ENCODE results near the gene C12orf42.

Gene C12orf42

GRCh38 chr12:103273645-103274044 lies 222.1 kb downstream of the C12orf42 start:
- H3K4me1 ChIP-seq = no peaks in the 10 kb centered on the region
- no peaks in the 10 kb centered on the region for H3K9me3 ChIP-seq
- DNase-seq = no peak
- no peak overlapping the region for H3K4me3 ChIP-seq
- H3K27ac ChIP-seq = no peak overlapping the region
- H3K27me3 ChIP-seq = no peaks in the 10 kb centered on the region
- intact Hi-C loops (cut with DNase I; ENCODE audit: low total_unique reads) = no loop called here
- H3K36me3 ChIP-seq = no peaks in the 10 kb centered on the region
- no peak for TF ChIP-seq CTCF (IDR thresholded peaks at IDR 0.05)

GRCh38 chr12:103272949-103273348 lies 222.8 kb downstream of the C12orf42 start:
- Histone ChIP-seq H3K9me3 (no peaks in the 10 kb centered on the region), H3K27me3 (no peaks in the 10 kb centered on the region), H3K4me3 (no peak overlapping the region), H3K27ac (no peak overlapping the region), H3K36me3 (no peaks in the 10 kb centered on the region), H3K4me1 (no peaks in the 10 kb centered on the region)
- TF ChIP-seq CTCF (IDR thresholded peaks at IDR 0.05) = no peak
- intact Hi-C loops (cut with DNase I; ENCODE audit: low total_unique reads) = no loop called here
- no peak for DNase-seq

GRCh38 chr12:103269946-103270345 lies 225.8 kb downstream of the C12orf42 start:
- no peak overlapping the region for H3K4me3 ChIP-seq
- intact Hi-C loops (cut with DNase I; ENCODE audit: low total_unique reads) = no loop called here
- H3K9me3 ChIP-seq = no peaks in the 10 kb centered on the region
- no peak for TF ChIP-seq CTCF (IDR thresholded peaks at IDR 0.05)
- H3K36me3 ChIP-seq = no peaks in the 10 kb centered on the region
- H3K4me1 ChIP-seq = no peaks in the 10 kb centered on the region
- no peak for DNase-seq
- no peak overlapping the region for H3K27ac ChIP-seq
- no peaks in the 10 kb centered on the region for H3K27me3 ChIP-seq

GRCh38 chr12:103268831-103269514 lies 226.8 kb downstream of the C12orf42 start:
- Histone ChIP-seq H3K27ac (no peak overlapping the region), H3K27me3 (no peaks in the 10 kb centered on the region), H3K4me1 (no peaks in the 10 kb centered on the region), H3K9me3 (no peaks in the 10 kb centered on the region), H3K36me3 (no peaks in the 10 kb centered on the region), H3K4me3 (no peak overlapping the region)
- intact Hi-C loops (cut with DNase I; ENCODE audit: low total_unique reads) = no loop called here
- no peak for TF ChIP-seq CTCF (IDR thresholded peaks at IDR 0.05)
- DNase-seq = no peak

GRCh38 chr12:103257763-103258162 lies 238.0 kb downstream of the C12orf42 start:
- intact Hi-C loops (cut with DNase I; ENCODE audit: low total_unique reads) = no loop called here
- H3K4me3 ChIP-seq = no peak overlapping the region
- H3K27me3 ChIP-seq = no peaks in the 10 kb centered on the region
- H3K36me3 ChIP-seq = no peaks in the 10 kb centered on the region
- no peak for TF ChIP-seq CTCF (IDR thresholded peaks at IDR 0.05)
- no peak overlapping the region for H3K27ac ChIP-seq
- no peaks in the 10 kb centered on the region for H3K4me1 ChIP-seq
- DNase-seq = no peak
- no peaks in the 10 kb centered on the region for H3K9me3 ChIP-seq

Data from tibial artery (tissue), 4 donors.